HCT116 (cell line): ENCODE measurements around the gene ZC3H6. TPM values are rescaled to one million over a fixed set of nuclear protein-coding genes. Genes with fewer than 3 reads are reported as not detected.

Experiments
- ATAC-seq: fragments of 200-7000 bp; cut with Tn5 transposase; 2 replicates; pipeline ENCODE4 v1.9.1; 2020; ENCODE audit warnings: mild to moderate bottlenecking, moderate library complexity
- BruUV-seq: library from RNA; stranded (reverse); fragments of 400-500 nt; replicated peaks from 2 replicates; lab custom pipeline; 2021; lab: Mats Ljungman, UMichigan
- CTCF ChIA-PET: fragments of 300-600 bp; sonication (Branson Sonifier 250); formaldehyde crosslinking; loops from one replicate; lab custom pipeline; 2021; ENCODE audit warnings: antibody characterized with exemption; lab: Charles Lee
- POLR2A ChIA-PET: fragments of 300-600, 350-600 bp; sonication (Branson Sonifier 250); formaldehyde crosslinking; loops from one replicate; lab custom pipeline; 2021; ENCODE audit warnings: antibody characterized with exemption; lab: Charles Lee
- RAD21 ChIA-PET, 2 experiments: fragments of 300-600 bp; sonication (Branson Sonifier 250); formaldehyde crosslinking; loops; one replicate each; lab custom pipeline; 2023; ENCODE audit warnings: low total read pairs in 2 of 2; ENCODE audit not compliant: uncharacterized antibody in 2 of 2, unreplicated experiment in 2 of 2, low non-redundant PET in 1 of 2; lab: Charles Lee
- DNase-seq: peaks from one replicate; pipeline ENCODE4 v3.0.0-alpha.2; 2010; ENCODE audit warnings: low read depth, low spot score
- H2AFZ ChIP-seq: fragments of 200-600 bp; shearing (Covaris generic), sonication (generic); 2 replicates; pipeline ENCODE4 v1.6.1; 2017; ENCODE audit warnings: low read depth, mixed run types, mixed read lengths, antibody characterized with exemption, low read length; ENCODE audit not compliant: poor library complexity, severe bottlenecking
- H3K27ac ChIP-seq: 2 replicates; pipeline ENCODE4 v1.5.1; 2012; ENCODE audit warnings: low read depth, low read length
- H3K27me3 ChIP-seq: fragments of 200-600 bp; sonication (generic); 2 replicates; pipeline ENCODE4 v1.6.1; 2016; ENCODE audit warnings: mixed run types, low read length, mixed read lengths; ENCODE audit not compliant: insufficient read depth
- H3K36me3 ChIP-seq, 2 experiments: fragments of 200-500 bp in 1 of 2; fragments of 200-600 bp in 1 of 2; sonication (Bioruptor generic) in 1 of 2; sonication (generic) in 1 of 2; 2 replicates each; pipeline versions ENCODE4 v1.5.1 to v1.6.1; 2014 to 2016; ENCODE audit warnings: low read length in 2 of 2, inconsistent platforms in 1 of 2, mixed read lengths in 1 of 2, mixed run types in 1 of 2; ENCODE audit not compliant: insufficient read depth in 2 of 2, control insufficient read depth in 1 of 2
- H3K4me1 ChIP-seq, 2 experiments: fragments of 200-600 bp in 1 of 2; sonication (generic) in 1 of 2; 2 replicates each; pipeline versions ENCODE4 v1.5.1 to v1.6.1; 2012 to 2017; ENCODE audit warnings: low read length in 2 of 2, inconsistent platforms in 1 of 2, mild to moderate bottlenecking in 1 of 2, mixed read lengths in 1 of 2, mixed run types in 1 of 2, moderate library complexity in 1 of 2; ENCODE audit not compliant: insufficient read depth in 2 of 2, control insufficient read depth in 1 of 2
- H3K4me2 ChIP-seq: fragments of 200-600 bp; sonication (generic); 2 replicates; pipeline ENCODE4 v1.6.1; 2017; ENCODE audit warnings: mixed run types, low read length, mixed read lengths
- H3K4me3 ChIP-seq, 2 experiments: fragments of 200-600 bp in 1 of 2; sonication (generic) in 1 of 2; replicated peaks in 1 of 2; 2 replicates each; pipeline ENCODE4 v1.5.1; 2011 to 2016; ENCODE audit warnings: low read length in 2 of 2, control low read depth in 1 of 2, low read depth in 1 of 2, mild to moderate bottlenecking in 1 of 2, mixed read lengths in 1 of 2, mixed run types in 1 of 2
- H3K79me2 ChIP-seq: fragments of 200-600 bp; sonication (generic); 2 replicates; pipeline ENCODE4 v1.6.1; 2017; ENCODE audit warnings: mild to moderate bottlenecking, mixed run types, low read length, moderate library complexity, mixed read lengths; ENCODE audit not compliant: insufficient read depth
- H3K9ac ChIP-seq: fragments of 200-600 bp; sonication (generic); 2 replicates; pipeline ENCODE4 v1.6.1; 2016; ENCODE audit warnings: low read length, mixed read lengths
- H3K9me2 ChIP-seq: fragments of 200-600 bp; sonication (generic), shearing (Covaris generic); 2 replicates; pipeline ENCODE4 v1.6.1; 2017; ENCODE audit warnings: mixed run types, mild to moderate bottlenecking, moderate library complexity; ENCODE audit not compliant: insufficient read depth
- H3K9me3 ChIP-seq, 2 experiments: fragments of 200-500 bp in 1 of 2; fragments of 200-600 bp in 1 of 2; sonication (Bioruptor generic) in 1 of 2; sonication (generic) in 1 of 2; 2 replicates each; pipeline ENCODE4 v1.6.1; 2014 to 2017; ENCODE audit warnings: low read length in 2 of 2, mixed read lengths in 2 of 2, inconsistent platforms in 1 of 2, low read depth in 1 of 2, mild to moderate bottlenecking in 1 of 2, mixed run types in 1 of 2, moderate library complexity in 1 of 2; ENCODE audit not compliant: control insufficient read depth in 1 of 2, insufficient read depth in 1 of 2
- H4K20me1 ChIP-seq: fragments of 200-600 bp; sonication (generic), shearing (Covaris generic); 2 replicates; pipeline ENCODE4 v1.6.1; 2017; ENCODE audit warnings: mixed run types, mild to moderate bottlenecking, moderate library complexity; ENCODE audit not compliant: insufficient read depth
- ATF3 ChIP-seq: IDR thresholded peaks from 2 replicates; pipeline ENCODE4 v1.6.1; 2012
- ELF1 ChIP-seq: IDR thresholded peaks from 2 replicates; pipeline ENCODE4 v1.6.1; 2012; ENCODE audit warnings: low read depth, borderline replicate concordance
- FOSL1 ChIP-seq: IDR thresholded peaks from 2 replicates; pipeline ENCODE4 v1.6.1; 2012; ENCODE audit warnings: low read depth
- POLR2A ChIP-seq: IDR thresholded peaks from 2 replicates; pipeline ENCODE4 v1.7.0; 2011; ENCODE audit warnings: borderline replicate concordance; ENCODE audit not compliant: insufficient read depth, insufficient read length; ENCODE audit errors: extremely low read depth
- SP1 ChIP-seq: IDR thresholded peaks from 2 replicates; pipeline ENCODE4 v1.6.1; 2012; ENCODE audit warnings: low read depth
- SRF ChIP-seq: IDR thresholded peaks from 2 replicates; pipeline ENCODE4 v1.6.1; 2012; ENCODE audit warnings: low read depth
- intact Hi-C: fragments of 100-400 bp; cut with micrococcal nuclease; formaldehyde crosslinking; loops from 2 replicates; pipeline ENCODE4 v1.10.0; 2022
- total RNA-seq: library from RNA; stranded (reverse); gene quantifications from one replicate; pipeline ENCODE4 v1.2.1, GENCODE V29; 2021; ENCODE audit not compliant: unreplicated experiment

ZC3H6 gene
- total RNA-seq, 1 experiment from 2014 or later: 7.0 TPM

GRCh38 chr2:112255875-112256274 lies 19.5 kb upstream of the ZC3H6 start:
- ChIA-PET RAD21 (interaction anchor here in 1 of 2 experiments (0.5 kb wide), 1 partner anchor 357 kb away, joined by 4 read pairs; the partner anchor contains the start of gene MERTK), CTCF (no interaction called here), POLR2A (no interaction called here)
- Histone ChIP-seq H3K4me3 (no peak overlapping the region), H3K4me2 (peak overlapping the region; percentile 86; the same call in 1 of the 2 replicates), H3K36me3 (no peaks in the 10 kb centered on the region), H2AFZ (no peak overlapping the region), H4K20me1 (no peaks in the 10 kb centered on the region), H3K79me2 (peaks cover 23% of the 10 kb centered on the region), H3K4me1 (peaks cover 0 to 21% of the 10 kb centered on the region in 2 experiments; a peak in 2 of 4 replicates), H3K9me3 (no peaks in the 10 kb centered on the region), H3K27ac (no peak overlapping the region), H3K9me2 (no peaks in the 10 kb centered on the region), H3K27me3 (no peaks in the 10 kb centered on the region), H3K9ac (no peak overlapping the region)
- TF ChIP-seq ATF3: no peak
- TF ChIP-seq SP1: no peak
- ATAC-seq: no peak
- no peak for DNase-seq
- BruUV-seq: no TSS peak
- intact Hi-C loops: loop anchor here (5.0 kb wide), 3 partner anchors 176 to 326 kb away; partner anchors contain the start of genes CHCHD5, RGPD8 and TTL

- Histone ChIP-seq H3K9ac (no peak overlapping the region), H3K4me2 (no peak overlapping the region), H3K4me1 (peaks cover 0 to 21% of the 10 kb centered on the region in 2 experiments; a peak in 2 of 4 replicates), H2AFZ (no peak overlapping the region), H3K4me3 (no peak overlapping the region), H3K36me3 (no peaks in the 10 kb centered on the region), H3K9me2 (no peaks in the 10 kb centered on the region), H3K9me3 (no peaks in the 10 kb centered on the region), H4K20me1 (no peaks in the 10 kb centered on the region), H3K79me2 (peaks cover 21% of the 10 kb centered on the region), H3K27ac (no peak overlapping the region), H3K27me3 (no peaks in the 10 kb centered on the region)
- no TSS peak for BruUV-seq
- DNase-seq (no peak), ATAC-seq (no peak)
- TF ChIP-seq FOSL1: no peak
- TF ChIP-seq SRF: no peak
- TF ChIP-seq POLR2A: no peak
- TF ChIP-seq ELF1: no peak
- intact Hi-C loops: loop anchor here (5.0 kb wide), 3 partner anchors 176 to 326 kb away; partner anchors contain the start of genes CHCHD5, RGPD8 and TTL
- ChIA-PET CTCF (no interaction called here), POLR2A (no interaction called here), RAD21 (no interaction called here)
Measured at GRCh38 chr2:112256654-112257053, 18.7 kb upstream of the ZC3H6 start.
